SK-N-SH treated with all-trans-retinoic acid at 6 μM for 48 hours (cell line): Measurements from ENCODE around the gene SVOPL.

ENCODE experiments used
- BACH2 ChIP-seq: fragments of 250-450 bp; sonication (Bioruptor Pico); IDR thresholded peaks from 2 replicates; pipeline ENCODE4 v1.9.0; 2021; ENCODE audit warnings: mild to moderate bottlenecking, borderline replicate concordance
- CSDC2 ChIP-seq: fragments of 250-450 bp; sonication (Bioruptor Pico); IDR thresholded peaks from 2 replicates; pipeline ENCODE4 v1.5.0; 2020; ENCODE audit warnings: mild to moderate bottlenecking, moderate library complexity
- CSRNP3 ChIP-seq: fragments of 250-450 bp; sonication (Bioruptor Pico); IDR thresholded peaks from 2 replicates; pipeline ENCODE4 v1.5.1; 2021; ENCODE audit warnings: mild to moderate bottlenecking, moderate library complexity
- ISL1 ChIP-seq: fragments of 250-450 bp; sonication (Bioruptor Pico); IDR thresholded peaks from 2 replicates; pipeline ENCODE4 v2.1.2; 2022; ENCODE audit warnings: mild to moderate bottlenecking, moderate library complexity
- OSR1 ChIP-seq: fragments of 250-450 bp; sonication (Bioruptor Pico); IDR thresholded peaks from 2 replicates; pipeline ENCODE4 v1.8.0; 2022; ENCODE audit warnings: moderate library complexity, mild to moderate bottlenecking, inconsistent platforms
- PATZ1 ChIP-seq: fragments of 250-450 bp; sonication (Bioruptor Pico); IDR thresholded peaks from 2 replicates; pipeline ENCODE4 v1.8.0; 2020; ENCODE audit warnings: mild to moderate bottlenecking, moderate library complexity, borderline replicate concordance
- PPARA ChIP-seq: fragments of 250-450 bp; sonication (Bioruptor Pico); IDR thresholded peaks from 2 replicates; pipeline ENCODE4 v1.5.0; 2020; ENCODE audit warnings: mild to moderate bottlenecking, borderline replicate concordance
- RARB ChIP-seq: fragments of 250-450 bp; sonication (Bioruptor Pico); IDR thresholded peaks from 2 replicates; pipeline ENCODE4 v1.8.0; 2021; ENCODE audit warnings: mild to moderate bottlenecking, moderate library complexity
- SNAI2 ChIP-seq: fragments of 250-450 bp; sonication (Bioruptor Pico); IDR thresholded peaks from 2 replicates; pipeline ENCODE4 v1.5.0; 2020; ENCODE audit warnings: mild to moderate bottlenecking, moderate library complexity
- ZFP3 ChIP-seq: fragments of 250-450 bp; sonication (Bioruptor Pico); IDR thresholded peaks from 2 replicates; pipeline ENCODE4 v1.5.0; 2020; ENCODE audit warnings: mild to moderate bottlenecking, moderate library complexity
- ZFP30 ChIP-seq: fragments of 450-650 bp; formaldehyde crosslinking; IDR thresholded peaks from 2 replicates; pipeline ENCODE4 v1.5.0; 2022; ENCODE audit warnings: mild to moderate bottlenecking, moderate library complexity
- TF ChIP-seq, protein P1 (sequence below): fragments of 250-450 bp; sonication (Bioruptor Pico); IDR thresholded peaks from 2 replicates; pipeline ENCODE4 v1.8.0; 2021; ENCODE audit warnings: low read depth, mild to moderate bottlenecking, moderate library complexity, borderline replicate concordance
- TF ChIP-seq, protein P2 (sequence below): fragments of 250-450 bp; sonication (Bioruptor Pico); IDR thresholded peaks from 2 replicates; pipeline ENCODE4 v1.5.0; 2020; ENCODE audit warnings: mild to moderate bottlenecking, moderate library complexity

GRCh38 chr7:138669364-138669763 lies 31.8 kb downstream of the SVOPL start:
- TF ChIP-seq OSR1 (CRISPR knock-in tag) (no peak), PPARA (CRISPR knock-in tag) (no peak), PATZ1 (no peak), ISL1 (CRISPR knock-in tag) (no peak), ZFP30 (CRISPR knock-in tag) (no peak), SNAI2 (CRISPR knock-in tag) (no peak), BACH2 (CRISPR knock-in tag) (no peak), ZFP3 (CRISPR knock-in tag) (no peak), CSDC2 (no peak), CSRNP3 (CRISPR knock-in tag) (no peak), RARB (CRISPR knock-in tag) (no peak)
- TF ChIP-seq, protein P1, sequence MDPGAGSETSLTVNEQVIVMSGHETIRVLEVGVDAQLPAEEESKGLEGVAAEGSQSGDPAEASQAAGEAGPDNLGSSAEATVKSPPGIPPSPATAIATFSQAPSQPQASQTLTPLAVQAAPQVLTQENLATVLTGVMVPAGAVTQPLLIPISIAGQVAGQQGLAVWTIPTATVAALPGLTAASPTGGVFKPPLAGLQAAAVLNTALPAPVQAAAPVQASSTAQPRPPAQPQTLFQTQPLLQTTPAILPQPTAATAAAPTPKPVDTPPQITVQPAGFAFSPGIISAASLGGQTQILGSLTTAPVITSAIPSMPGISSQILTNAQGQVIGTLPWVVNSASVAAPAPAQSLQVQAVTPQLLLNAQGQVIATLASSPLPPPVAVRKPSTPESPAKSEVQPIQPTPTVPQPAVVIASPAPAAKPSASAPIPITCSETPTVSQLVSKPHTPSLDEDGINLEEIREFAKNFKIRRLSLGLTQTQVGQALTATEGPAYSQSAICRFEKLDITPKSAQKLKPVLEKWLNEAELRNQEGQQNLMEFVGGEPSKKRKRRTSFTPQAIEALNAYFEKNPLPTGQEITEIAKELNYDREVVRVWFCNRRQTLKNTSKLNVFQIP (CRISPR knock-in tag), result no peak
- TF ChIP-seq, protein P2, sequence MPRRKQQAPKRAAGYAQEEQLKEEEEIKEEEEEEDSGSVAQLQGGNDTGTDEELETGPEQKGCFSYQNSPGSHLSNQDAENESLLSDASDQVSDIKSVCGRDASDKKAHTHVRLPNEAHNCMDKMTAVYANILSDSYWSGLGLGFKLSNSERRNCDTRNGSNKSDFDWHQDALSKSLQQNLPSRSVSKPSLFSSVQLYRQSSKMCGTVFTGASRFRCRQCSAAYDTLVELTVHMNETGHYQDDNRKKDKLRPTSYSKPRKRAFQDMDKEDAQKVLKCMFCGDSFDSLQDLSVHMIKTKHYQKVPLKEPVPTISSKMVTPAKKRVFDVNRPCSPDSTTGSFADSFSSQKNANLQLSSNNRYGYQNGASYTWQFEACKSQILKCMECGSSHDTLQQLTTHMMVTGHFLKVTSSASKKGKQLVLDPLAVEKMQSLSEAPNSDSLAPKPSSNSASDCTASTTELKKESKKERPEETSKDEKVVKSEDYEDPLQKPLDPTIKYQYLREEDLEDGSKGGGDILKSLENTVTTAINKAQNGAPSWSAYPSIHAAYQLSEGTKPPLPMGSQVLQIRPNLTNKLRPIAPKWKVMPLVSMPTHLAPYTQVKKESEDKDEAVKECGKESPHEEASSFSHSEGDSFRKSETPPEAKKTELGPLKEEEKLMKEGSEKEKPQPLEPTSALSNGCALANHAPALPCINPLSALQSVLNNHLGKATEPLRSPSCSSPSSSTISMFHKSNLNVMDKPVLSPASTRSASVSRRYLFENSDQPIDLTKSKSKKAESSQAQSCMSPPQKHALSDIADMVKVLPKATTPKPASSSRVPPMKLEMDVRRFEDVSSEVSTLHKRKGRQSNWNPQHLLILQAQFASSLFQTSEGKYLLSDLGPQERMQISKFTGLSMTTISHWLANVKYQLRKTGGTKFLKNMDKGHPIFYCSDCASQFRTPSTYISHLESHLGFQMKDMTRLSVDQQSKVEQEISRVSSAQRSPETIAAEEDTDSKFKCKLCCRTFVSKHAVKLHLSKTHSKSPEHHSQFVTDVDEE (CRISPR knock-in tag), result no peak
